GF-D8 (cell line): ENCODE data around the gene ACSBG1.
A peak's percentile ranks its signal among the peaks of the same experiment; 100 is the strongest.
"Not testable (repeated sequence)": the region's sequence is repeated elsewhere in the genome, so short reads cannot be mapped to it uniquely, and the experiment has no call there.

Source experiments
- DNase-seq: peaks from one replicate; lab custom pipeline; 2025; lab: John Stamatoyannopoulos, UW

The ACSBG1 gene

GRCh38 chr15:78249131-78249530 lies 14.8 kb upstream of the ACSBG1 start:
- no peak for DNase-seq

DNA sequence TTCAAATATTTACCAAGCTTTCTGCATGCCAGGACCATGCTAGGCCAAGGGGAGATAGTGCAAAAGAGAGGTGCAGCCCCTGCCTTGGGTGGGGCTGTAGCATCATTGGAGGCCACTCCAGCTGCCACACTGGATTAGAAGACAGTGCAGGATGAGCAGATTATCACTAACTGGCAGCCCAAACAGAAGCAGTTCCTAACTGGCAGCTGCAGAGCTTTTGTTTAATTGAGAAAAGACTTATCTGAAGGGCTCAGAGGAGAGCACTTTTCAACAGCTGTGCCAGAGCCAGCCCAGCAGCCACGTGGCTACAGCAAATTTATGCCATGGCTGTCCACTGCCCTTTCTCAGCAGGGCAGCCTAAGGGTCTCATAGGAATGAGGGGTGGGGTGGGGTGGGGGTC lies 13.5 kb upstream of the ACSBG1 start:
- DNase-seq, result no peak

- not testable (repeated sequence) for DNase-seq
Measured at GRCh38 chr15:78245976-78246620, 11.7 kb upstream of the ACSBG1 start.

- DNase-seq, result not testable (repeated sequence)
Measured at GRCh38 chr15:78245392-78245791, 11.0 kb upstream of the ACSBG1 start.

DNA sequence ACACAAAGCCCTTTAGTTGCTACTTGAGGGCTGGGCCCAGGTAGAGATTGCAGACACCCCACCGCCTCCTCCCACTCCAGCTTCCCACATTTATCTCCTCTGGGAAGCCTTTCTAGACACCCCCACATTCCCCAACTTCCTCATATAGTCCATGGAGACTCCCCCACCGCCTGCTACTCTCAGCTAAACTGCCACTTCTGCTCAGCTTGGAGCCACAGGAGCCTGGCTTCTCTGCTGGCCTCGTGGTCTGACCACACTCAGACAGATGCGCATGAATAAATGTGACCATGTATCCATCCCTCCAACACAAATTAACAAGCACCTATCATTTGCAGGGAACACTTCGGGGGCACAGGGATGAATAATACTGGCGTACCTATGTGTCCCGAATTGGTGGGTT lies 10.5 kb upstream of the ACSBG1 start:
- no peak for DNase-seq

GRCh38 chr15:78244101-78244500 lies 9.7 kb upstream of the ACSBG1 start:
- no peak for DNase-seq

GRCh38 chr15:78243491-78243941 lies 9.2 kb upstream of the ACSBG1 start:
- DNase-seq, result no peak

GRCh38 chr15:78243058-78243457 lies 8.7 kb upstream of the ACSBG1 start:
- no peak for DNase-seq

DNA sequence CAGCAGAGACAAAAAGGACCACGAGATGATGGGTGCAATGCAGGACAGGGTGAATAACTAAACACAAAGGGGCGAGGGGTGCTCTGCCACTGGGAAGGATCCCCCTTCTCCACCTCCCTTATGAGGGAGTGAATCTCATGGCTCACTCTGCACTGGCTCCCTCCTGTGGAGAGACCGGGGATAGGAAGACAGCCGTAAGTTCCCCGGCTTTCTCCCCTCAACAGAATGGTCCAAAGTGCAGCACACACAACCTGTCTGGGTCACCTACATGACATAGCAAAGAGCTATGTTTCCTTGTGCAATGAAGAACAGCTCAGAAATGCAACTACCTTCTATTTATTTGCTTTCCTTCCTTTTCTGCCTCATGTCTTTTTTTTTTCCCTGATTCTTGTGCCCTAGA lies 7.8 kb upstream of the ACSBG1 start:
- DNase-seq, result no peak

- DNase-seq, result peak; percentile 25
Measured at GRCh38 chr15:78241017-78241416, 6.7 kb upstream of the ACSBG1 start.

DNA sequence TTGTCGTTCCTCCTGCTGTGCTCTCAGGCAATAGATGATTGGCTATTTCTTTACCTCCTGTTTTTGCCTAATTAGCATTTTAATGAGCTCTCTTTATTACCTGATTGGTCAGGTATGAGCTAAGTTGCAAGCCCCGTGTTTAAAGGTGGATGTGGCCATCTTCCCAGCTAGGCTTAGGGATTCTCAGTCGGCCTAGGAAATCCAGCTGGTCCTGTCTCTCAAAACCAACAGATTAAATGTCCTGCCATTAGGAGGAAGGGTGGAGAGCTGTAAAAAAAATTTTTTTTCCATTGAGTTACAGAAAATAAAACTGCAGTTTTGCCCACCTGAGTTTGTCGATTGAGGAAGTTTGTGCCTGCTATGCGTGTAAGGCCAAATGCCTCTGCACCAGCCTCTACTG lies 5.4 kb upstream of the ACSBG1 start:
- no peak for DNase-seq

- DNase-seq, result no peak
Measured at GRCh38 chr15:78237146-78237545, 2.8 kb upstream of the ACSBG1 start.

DNA sequence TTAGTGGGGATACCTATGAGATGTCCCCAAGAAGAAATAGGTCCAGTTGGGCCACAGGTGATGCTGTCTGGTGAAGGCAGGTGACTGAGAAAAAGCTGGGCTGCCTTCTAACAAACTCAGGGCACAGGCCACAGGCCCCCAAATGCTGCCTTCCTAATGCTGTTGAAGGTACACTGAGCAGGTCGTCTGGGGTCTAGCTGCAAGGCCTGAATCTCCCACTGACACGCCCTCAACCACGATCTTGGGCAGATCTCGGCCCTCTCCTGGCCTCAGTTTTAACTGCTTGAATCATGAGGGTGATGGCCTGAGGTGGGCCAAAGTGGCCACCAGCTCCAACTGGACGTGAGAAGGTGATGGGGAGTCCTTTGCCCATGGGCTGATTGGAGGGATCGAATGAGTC lies 2.1 kb upstream of the ACSBG1 start:
- DNase-seq, result no peak

DNA sequence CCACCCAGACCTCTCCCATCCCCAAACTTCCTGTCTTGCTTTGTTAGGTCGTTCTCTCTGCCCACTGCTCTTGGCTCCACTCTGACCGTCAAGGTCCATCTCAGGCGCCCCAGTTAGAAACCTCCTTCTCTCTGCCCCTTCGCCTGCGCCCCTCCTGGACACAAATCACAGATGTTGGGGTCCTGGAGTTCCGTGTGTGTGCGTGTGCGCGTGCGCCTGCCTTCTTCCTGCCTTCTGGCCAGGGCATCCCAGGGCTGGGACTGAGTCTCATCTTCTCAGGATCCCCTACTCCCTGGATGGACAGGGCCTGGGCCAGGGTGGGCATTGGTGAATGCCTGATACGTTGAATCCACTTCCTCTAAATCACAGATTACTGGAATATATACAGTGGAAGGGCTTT lies 869 bp downstream of the ACSBG1 start:
- no peak for DNase-seq

GRCh38 chr15:78232951-78233350 lies 1.4 kb downstream of the ACSBG1 start:
- no peak for DNase-seq

DNA sequence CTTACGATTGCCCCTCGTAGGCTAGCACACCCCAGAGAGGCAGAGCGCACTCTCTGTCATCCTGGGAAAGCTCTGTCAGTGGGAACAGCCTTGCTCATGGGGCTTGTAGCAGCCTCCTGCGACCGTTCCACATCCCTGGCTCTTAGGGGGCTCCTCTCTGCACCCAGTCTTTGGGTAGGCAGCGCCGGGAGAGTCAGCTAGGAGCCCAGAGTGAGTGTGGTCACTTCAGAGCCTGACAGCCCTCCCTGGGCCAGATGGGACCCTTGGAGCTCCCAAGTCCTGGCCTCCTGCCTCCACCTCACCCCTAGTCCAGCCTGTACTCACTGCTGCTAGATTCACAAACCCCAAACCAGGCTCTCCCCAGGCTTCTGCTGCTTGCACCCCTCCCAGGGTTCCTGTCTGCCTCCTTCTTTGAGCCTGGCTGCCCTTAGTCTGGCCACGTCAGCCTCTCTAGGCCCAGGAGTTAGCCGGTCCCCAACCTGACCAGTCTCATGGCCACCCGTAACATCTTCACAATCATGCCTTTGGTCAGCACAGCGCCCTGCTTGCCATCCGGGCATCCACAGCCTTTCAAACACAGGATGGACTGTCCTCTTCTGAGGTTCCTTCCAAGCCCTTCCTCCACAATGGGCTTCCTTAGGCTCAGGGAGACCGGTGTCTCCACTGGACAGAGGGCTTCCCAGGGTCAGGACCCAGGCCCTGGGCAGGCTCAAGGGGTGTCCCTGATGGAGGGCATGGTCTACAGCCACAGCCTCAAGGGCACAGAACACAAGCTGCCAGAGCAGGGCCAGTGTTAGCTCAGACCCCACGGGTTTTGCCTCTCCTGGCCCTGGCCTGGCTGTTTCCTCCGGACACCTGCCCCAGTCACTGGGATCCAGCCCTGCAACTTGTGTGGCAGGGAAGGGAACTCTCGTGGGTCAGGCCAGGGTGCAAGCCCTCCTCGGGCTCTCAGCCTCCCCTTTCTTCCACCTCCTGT lies 4.6 kb downstream of the ACSBG1 start:
- DNase-seq, result no peak

DNA sequence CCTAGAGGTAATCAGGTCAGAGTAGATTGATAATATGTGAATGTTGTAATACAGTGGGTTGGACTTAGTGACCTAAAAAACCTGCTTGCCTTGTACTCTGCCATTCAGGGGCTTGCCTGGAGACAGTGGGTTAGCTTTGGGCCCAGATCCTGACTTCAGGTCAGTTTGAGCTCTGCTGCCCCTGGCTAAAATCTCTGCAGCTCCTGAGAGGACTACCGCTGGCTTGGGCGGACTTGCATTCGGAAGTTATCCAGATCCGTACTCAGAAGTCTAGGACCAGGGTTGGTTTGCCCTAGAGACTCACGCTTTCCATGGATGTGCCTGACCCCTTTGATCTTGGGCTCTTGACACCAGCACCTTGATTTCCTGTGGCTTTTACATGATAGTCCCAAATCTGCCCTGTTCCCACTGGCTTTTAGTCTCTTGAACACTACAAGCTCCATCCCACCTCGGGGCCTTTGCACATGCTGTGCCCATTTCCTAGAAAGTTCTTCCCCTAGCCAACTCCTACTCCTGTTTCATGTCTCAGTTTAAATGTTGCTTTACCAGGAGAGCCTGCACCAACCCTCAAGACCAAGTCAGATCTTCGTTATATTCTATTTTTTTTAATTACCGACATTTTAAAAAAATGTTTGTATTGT lies 5.9 kb downstream of the ACSBG1 start:
- no peak for DNase-seq

- no peak for DNase-seq
Measured at GRCh38 chr15:78225783-78226541, 8.4 kb downstream of the ACSBG1 start.

DNA sequence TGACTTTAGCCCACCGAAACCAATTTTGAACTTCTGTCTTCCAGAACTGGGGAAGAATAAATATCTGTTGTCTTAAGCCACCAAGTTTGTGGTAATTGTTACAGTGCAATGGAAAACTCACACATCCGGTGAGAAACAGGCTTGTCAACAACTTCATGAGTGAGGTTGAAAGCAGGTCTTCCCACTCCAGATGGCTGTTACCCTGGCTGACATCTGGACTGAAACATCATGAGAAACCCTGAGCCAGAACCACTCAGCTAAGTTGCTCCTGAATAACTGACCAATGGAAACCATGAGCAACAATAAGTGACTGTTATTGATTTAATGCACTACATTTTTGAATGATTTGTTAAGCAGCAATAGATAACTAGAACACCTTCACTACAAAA lies 10.3 kb downstream of the ACSBG1 start:
- DNase-seq, result no peak

GRCh38 chr15:78223396-78224022 lies 10.9 kb downstream of the ACSBG1 start:
- no peak for DNase-seq

DNA sequence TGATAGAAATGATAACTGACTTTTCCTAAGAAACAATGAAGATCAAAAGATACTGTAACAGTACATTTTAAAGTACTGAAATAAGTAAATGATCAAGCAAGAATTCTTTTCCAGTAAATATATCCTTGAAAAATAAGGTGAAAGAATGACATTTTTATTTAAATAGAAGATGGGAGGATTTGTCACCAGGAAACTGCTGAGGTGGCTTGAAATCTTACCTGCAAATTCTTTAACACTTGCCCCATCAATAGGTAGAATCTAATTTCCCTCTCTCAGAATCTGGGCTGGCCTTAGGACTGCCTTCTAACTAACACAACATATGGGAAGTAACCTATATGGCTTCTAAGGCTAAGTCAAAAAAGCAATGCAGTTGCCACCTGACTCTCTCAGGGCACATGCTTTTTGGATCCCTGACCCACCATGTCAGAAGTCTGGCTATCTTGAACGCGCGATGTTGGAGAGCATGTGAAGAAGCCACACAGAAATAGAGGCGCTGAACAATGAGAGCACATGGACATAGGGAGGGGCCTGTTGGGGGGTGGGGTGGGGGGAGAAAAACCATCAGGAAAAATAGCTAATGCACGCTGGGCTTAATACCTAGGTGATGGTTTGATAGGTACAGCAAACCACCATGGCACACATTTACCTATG lies 11.5 kb downstream of the ACSBG1 start:
- DNase-seq, result no peak
